SW480 (cell line): ENCODE measurements around the gene ANKRD55.
"Not testable (repeated sequence)": the region's sequence is repeated elsewhere in the genome, so short reads cannot be mapped to it uniquely, and the experiment has no call there.

ENCODE experiments used
- DNase-seq: peaks from one replicate; pipeline ENCODE4 v3.0.0-alpha.2; 2016; ENCODE audit warnings: low spot score

ANKRD55 gene

DNA sequence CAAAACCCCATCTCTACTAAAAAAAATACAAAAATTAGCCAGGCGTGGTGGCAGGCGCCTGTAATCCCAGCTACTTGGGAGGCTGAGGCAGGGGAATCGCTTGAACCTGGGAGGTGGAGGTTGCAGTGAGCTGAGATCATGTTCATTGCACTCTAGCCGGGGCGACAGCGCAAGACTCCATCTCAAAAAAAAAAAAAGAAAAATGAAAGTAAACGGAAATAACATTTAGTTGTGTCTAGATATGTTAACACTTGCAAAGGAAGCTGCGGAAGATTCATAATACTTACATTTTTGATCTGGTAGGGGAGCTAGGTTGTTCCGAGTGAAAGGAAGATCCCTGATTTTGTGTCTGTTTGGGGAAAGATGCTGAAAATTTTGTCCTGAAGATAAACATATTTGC, 130.9 kb downstream of the ANKRD55 start:
- DNase-seq = not testable (repeated sequence)

DNA sequence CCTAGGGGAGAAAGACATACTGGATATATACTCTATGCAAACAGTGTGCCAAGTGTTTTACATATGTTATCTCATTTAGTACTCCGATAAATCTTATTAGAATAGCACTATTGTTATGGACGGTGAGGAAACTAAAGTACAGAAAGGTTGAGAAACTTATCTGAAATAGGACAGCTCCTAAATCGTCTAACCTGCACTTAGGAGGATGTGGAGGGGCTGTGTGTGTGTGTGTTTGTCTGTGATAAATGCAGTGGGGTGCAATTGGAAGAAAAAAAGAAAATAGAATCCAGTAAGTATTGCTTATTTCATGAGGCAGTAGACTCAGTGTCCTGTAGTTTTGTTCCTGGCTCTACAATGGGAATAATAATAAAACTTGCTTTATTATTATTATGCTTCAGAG, 131.9 kb downstream of the ANKRD55 start:
- DNase-seq = no peak

DNA sequence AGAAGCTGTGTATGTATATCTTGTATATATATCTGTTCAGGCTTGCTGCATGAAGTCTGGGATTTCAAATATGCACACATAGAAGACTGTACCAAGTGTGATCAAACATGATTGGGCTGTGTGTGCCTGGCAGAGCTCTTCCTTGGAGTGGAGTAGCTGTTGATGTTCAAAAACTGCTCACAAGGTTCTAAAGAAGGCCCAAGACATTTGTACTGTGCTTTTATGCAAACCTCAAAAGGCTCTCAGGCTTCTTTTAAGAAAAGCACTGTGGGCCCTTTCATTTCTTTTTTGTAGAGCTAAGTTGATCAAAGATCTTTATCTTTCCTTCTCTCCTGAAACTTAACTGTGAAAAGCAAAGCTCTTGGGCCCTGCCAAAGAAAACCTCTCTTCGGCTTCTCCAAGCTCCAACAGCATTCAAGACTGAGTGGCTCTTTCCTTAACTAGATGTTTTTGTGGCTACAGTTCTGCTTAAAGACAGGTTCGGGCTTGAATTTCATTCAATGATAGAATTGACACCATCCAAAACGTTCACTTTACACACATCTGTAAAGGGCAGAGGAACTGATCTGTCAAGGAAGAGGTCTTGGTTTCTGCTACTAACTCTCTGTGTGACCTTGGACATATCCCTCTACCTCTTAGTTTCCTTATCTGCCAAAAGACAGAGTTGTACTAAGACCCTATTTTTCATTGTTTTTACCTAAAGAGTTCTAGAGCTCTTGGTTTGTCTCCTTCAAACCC, 132.5 kb downstream of the ANKRD55 start:
- no peak for DNase-seq

DNA sequence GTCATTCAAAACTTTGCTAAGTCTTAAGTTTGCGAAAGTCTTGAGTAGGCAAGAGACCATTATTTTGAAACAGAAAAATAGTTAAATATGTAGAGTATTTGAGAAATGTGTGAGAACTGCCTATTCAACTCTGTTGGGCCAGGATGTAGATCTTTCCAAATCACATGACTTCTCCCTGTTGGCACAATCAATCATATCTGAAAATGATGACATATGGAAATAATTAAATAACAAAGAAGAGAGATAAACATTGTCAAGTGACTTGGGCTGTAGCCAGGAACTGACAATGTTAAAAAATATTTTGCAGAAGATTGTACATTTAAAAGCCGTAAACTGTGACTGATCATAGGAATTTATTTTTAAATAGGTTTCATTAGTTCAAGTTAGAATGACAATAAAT, 133.8 kb downstream of the ANKRD55 start:
- no peak for DNase-seq

DNA sequence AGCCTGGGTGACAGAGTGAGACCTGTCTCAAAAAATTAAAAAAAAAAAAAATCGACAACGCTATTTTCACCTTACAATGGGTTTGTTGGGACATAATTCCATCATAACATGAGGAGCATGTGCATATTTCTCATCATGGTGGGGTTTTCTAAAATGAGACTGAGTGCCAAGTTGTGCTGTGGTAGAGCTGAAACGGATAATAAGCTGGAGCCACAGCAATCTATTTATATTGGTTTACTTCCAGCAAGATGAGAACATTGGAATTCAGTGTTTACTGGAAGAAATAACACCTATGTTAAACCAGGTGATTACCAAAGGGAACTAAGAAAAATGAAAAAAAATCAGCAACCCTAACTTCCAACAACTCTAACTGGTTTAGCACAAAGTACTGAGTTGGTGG, 136.1 kb downstream of the ANKRD55 start:
- DNase-seq = no peak

DNA sequence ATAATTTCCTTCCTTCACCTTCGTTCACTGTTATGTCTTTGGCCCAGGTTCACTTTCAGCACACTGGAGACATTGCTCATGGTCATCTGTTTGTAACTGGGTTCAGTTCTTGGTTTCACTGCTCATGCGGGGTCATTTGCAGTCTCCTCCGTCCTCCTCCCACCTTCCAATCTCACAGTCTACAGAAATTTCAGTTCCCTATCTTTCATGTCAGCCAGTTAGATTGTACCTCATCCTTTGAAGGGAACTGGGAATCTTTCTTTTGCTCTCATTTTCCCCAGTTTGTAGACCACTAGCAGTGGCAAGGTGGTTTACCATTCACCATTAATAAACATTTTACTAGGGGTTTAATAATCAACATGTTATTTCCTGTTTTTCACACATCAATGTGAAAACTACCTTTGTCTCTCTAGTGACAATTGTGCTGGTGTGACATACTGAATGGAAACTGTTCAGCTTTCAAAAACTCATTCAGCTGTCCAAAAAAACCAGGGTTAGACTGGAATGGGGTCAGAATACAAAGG, 137.5 kb downstream of the ANKRD55 start:
- no peak for DNase-seq

DNA sequence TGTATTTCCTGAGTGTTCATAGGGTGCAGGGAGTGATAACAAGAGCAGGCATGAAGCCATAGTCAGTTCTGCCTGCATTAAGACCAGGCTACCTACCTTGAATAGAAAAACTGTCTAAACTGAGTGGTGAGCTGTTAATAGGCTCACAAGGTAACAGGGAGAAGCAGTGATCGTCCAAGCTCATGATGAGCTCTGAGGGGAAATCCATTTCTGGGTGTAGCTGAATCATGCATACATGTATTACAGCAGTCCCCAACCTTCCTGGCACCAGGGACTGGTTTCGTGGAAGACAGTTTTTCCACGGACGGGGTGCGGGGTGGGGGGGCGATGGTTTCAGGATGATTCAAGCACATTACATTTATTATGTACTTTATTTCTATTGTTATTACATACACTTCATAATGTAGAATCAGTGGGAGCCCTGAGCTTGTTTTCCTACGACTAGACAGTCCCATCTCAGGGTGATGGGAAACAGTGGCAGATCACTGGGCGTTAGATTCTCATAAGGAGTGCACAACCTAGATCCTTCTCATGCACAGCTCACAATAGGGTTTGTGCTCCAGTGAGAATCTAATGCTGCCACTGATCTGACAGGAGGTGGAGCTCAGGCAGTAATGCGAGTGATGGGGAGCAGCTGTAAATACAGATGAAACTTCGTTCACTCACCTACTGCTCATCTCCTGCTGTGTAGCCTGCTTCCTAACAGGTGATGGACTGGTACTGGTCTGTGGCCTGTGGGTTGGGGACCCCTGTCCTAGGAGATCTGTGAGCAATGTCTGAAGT, 138.4 kb downstream of the ANKRD55 start:
- no peak for DNase-seq

DNA sequence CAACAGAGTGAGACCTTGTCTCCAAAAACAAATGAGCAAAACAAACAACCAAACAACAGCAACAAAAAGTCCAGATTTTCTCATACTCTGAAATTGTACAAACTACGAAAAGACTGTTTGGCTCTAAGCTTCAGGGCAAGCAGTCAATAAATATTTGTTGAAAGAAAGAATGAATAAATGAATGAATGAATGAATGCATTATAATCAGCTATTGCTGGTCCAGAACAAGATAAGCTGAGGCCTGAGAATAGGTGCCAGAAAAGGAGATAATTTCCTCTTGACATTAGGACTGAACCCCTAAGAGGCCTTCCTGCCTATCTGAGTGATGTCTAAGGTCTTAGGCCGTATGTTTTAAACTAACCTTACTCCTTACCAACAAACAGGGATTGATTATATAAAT, 139.2 kb downstream of the ANKRD55 start:
- no peak for DNase-seq

DNA sequence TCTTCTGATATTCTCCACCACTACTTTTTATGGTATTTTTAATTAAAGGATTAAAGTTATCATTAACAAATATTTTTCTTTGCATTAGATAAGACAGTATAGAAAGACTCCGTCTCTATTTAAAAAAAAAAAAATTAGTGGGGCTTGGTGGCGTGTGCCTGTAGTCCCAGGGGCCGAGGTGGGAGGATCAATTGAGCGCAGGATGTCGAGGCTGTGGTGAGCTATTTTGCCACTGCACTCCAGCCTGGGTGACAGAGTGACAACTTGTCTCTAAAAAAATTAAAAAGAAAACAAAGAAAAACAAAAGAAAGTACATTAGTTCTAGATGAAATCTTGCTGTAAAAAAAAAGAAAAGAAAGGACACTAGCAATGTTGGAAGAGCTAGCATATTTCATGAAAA, 141.0 kb downstream of the ANKRD55 start:
- no peak for DNase-seq

DNA sequence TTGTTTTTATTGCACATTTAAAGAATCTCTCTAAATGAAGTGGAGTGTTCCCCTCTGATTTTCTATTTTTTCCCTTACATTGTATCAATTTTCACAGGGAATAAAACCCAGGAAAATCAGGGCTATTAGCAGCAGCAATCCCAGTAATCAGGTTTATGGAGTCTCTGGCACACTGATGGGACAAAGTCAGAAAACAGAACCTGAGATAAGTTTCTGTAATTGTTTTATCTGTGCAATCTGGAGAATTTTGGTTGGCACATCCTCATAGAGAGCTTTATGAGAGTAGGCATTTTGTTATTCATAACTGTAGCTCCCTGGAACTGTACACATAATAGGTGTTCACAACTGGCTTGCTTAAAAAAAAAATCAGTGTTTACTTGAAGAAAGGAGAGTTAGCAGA, 141.5 kb downstream of the ANKRD55 start:
- DNase-seq = no peak

DNA sequence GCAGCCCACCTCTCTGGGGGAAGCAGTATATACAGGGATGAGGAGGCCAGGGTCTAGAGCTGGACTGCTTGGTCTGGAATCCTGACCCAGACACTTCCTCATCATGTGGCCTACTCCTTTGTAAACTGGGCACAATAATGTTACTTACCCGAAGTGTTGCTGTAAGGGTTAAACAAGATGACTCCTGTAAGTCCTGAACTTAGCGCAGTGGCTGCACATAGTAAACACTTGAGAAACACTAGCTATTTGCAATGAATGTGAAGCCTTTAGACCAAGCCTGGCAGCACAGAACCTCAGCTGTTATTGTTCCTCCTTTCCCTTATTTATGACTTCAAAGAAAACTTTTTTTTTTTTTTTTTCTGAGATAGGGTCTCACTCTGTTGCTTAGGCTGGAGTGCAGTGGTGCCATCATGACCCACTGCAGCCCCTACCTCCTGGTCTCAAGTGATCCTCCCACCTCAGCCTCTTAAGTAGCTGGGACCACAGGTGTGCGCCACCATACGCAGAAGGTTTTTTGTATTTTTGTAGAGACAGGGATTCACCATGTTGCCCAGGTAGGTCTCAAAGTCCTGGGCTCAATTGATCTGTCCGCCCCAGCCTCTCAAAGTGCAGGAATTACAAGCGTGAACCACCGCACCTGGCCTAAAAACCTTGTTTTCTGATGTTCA, 142.2 kb downstream of the ANKRD55 start:
- no peak for DNase-seq

DNA sequence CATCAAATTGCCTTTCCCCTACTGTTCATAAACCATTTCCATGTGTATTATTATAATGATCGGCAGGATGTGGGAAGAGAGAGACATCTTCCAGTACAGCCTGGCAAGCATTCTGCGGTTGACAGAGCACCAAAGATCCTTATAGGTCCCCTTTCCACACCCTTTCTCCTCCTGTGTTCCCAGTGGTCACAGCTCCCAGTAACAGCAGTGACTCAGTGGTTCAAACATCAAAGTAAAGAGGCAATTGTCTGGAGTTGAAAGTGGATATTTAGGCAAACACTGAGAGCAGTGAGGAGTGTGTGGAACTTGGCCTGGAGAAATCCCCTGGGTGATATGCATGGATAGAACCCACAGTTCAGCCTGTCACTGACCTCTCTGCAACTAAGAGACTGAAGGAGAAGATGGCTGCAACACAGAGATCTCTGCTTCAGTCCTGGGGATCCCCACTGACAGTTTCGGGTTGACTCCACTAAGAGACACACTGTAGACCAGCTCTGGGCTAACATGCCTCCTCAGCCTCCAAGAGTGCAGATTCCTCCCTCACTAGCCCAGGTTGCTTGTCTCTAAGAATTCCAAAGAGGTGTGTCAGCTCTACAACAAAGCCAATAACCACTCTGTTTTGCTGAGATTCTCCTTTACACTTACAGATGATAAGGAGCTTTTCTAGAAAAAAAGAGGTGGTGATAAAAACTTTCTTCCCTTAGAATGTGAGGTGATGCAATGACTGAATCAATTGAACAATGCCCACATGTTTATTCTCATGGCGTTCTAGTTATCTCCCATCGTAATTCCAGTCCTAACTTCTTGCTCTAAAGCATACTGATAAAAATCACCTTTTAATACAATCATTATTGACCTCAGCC, 143.9 kb downstream of the ANKRD55 start:
- peak; percentile 66 for DNase-seq

DNA sequence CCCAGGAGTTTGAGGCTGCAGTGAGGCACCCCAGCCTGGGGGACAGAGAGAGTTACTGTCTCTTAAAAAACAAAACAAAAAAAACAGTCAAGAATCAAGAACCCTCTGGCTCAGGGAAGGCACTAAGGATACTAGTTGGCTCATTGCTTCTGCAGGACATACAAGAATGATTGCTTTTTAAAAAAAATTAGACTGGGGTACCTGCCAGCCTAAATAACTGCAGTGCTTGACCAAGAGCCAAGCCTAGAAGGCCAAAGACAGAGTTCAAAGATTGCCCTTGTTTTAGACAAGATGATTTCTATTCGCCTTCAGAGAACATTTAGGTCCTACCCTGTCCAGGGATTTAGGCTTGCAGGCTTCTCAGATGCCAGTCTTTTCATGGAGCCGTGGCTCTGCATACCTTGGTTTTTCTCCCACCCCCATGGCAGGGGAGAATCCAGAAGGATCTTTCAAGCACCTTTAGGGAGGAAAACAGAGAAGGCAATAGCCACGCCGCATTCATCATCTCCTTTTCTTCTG, 144.6 kb downstream of the ANKRD55 start:
- DNase-seq = no peak

DNA sequence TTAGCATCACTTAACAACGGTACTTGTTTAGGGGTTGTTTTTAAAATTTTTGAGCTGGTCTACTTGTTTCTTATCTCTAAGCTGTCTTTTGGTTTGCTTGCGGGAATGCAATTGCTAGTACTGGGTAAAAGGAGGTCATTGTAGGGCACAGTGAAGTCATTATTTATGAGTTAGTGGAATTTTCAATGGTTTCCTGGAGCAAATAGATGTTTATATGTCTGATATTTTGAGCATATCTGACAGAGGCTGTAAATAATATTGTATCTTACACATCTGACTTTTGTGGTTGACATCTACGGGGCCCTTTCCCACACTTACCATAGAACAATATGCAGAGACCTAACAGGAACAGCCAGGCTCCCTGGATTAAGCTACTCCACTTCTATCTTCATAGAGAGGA, 147.9 kb downstream of the ANKRD55 start:
- DNase-seq = no peak

DNA sequence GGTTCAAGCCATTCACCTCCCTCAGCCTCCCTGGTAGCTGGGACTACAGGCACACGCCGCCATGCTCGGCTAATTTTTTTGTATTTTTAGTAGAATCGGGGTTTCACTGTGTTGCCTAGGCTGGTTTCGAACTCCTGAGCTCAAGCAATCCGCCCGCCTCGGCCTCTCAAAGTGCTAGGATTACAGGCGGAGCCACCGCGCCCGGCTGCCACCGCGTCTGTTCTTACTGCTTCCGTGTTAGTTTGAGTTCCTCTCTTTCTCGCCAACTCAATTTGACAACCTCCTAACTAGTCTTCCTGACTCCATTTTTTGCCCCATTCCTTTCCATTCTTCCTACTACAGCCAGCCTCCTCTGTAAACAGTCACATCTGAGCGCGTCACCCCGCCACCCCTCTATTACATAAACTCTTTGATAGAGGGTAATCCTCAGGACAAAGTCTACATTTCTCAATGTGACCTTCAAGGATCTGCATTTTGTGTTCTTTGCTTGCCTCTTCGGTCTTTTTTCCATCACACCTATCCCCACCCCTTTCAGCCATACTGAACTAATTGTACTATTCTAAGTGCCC, 149.8 kb downstream of the ANKRD55 start:
- DNase-seq = no peak

DNA sequence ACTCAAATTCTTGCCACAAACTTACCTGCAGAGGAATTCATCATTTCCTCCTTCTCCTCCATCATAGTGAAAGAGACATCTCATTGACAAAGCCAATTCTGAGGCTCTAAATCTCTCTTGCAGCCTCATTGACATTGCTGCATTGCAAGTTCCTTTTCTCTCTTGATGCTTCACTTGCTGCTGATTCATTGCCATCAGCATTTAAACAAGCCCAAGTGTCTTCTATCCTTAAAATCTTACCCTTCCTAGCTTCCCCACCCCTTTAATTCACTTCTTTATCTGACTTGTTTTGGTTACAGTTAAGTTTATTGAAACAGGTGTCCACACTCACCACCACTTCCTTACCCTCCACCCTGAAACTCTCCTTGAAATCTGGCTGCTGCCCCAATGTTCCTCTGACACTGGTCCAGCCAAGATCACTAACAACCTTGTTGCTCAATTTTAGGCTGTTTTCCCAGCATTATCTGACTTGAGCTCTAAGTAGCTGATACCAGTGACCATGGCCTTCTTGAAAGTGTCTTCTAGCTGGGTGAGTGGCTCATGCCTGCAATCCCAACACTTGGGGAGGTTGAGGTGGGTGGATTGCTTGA, 152.0 kb downstream of the ANKRD55 start:
- DNase-seq = not testable (repeated sequence)

DNA sequence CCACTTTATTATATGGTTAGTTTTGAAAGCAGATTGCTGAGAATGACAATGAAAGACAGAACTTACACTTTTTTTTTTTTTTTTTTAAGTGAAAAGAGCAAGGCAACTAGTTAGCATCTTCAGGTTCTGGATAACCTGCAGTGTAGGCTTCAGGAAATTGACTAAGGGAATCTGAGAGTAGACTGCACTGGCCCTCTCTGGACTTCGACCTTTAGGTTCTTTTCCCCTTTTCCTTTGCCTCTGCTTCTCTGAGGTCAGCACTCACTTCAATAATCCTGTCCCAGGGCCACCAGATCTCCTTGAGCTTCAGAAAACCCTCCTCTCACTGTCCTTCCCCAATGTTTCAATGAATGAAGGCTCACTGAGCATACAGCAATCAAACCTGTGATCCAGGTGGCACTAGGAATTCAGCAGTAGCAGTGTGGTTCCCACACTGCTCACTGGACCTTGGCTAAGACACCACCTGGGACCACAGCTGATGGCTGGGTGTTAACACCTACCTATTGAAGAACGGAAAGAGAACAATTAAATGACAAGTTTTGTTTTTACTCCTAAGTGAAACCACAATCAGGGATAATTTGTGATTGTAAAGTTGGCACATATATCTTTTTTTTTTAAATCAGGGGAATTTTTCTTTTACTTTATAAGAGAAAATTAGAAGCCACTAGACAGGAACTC, 152.6 kb downstream of the ANKRD55 start:
- DNase-seq = no peak

DNA sequence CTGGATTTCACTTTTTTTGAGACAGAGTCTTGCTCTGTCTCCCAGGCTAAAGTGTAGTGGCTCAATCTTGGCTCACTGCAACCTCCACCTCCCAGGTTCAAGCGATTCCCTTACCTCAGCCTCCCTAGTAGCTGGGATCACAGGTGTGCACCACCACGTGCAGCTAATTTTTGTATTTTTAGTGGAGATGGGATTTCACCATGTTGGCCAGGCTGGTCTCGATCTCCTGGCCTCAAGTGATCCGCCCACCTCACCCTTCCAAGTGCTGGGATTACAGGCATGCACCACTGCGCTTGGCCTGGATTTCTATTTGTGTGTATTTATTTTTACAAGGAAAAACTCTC, 154.0 kb downstream of the ANKRD55 start:
- not testable (repeated sequence) for DNase-seq

DNA sequence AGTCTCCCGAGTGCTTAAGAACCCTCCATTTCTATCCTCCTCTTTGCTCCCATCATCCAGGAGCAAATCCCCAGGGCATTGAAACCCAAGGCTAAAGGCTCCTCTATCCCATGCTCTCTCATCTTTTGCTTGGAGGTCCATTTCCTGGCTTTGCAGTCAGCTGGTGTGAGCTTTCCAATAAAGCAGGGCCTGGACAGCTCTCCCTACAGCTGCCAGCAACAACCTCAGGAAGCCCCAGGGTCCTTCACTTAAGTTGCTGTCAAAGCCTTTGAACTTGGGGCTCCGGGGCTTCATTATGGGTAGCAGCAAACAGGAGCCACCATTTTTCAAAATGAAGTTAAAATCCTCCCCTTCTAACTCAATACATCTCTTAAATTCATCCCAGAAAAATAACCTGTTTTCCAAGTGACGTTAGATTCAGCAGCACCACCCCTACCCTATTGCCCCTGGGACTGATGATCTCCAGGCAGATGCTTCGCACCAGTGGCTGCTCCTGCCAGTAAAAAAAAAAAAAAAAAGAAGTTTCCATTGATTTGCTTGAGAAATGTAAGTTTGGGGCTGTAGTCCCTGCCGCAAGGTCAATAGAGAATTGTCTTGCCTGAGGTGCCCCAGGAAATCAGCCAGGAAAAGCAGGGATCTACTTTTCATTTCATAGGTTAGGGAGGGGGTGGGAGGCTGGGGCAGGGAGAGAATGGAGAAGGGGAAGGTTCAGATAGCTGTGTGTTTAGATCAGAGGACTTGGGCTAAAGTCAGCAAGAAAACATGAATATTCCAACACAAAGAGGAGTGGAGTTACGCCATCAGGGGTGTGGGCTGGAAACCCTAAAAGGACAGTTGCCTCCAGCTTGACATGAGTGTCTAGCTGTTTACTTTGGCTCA, 154.6 kb downstream of the ANKRD55 start:
- DNase-seq = no peak
